K562 (cell line): ENCODE measurements around the gene PPP2R2D. TPM values are rescaled to one million over a fixed set of nuclear protein-coding genes. Genes with fewer than 3 reads are reported as not detected.

Experiments
- ARID1B ChIP-seq: fragments of 450-650 bp; IDR thresholded peaks from 2 replicates; pipeline ENCODE4 v1.6.1; 2016; ENCODE audit warnings: antibody characterized with exemption, mild to moderate bottlenecking, inconsistent platforms
- E2F6 ChIP-seq, 2 experiments: IDR thresholded peaks; 2 replicates each; pipeline ENCODE4 v1.6.1; 2011; ENCODE audit warnings: borderline replicate concordance in 1 of 2, control low read depth in 1 of 2, low read depth in 1 of 2, low read length in 1 of 2, mild to moderate bottlenecking in 1 of 2, mixed read lengths in 1 of 2, moderate library complexity in 1 of 2; ENCODE audit not compliant: insufficient read depth in 1 of 2, insufficient read length in 1 of 2, poor library complexity in 1 of 2, severe bottlenecking in 1 of 2; ENCODE audit errors: extremely low read depth in 1 of 2
- EGR1 ChIP-seq: fragments of 450-650 bp; conservative IDR thresholded peaks from 2 replicates; pipeline ENCODE4 v1.6.1; 2017; ENCODE audit warnings: mild to moderate bottlenecking
- HMGN3 ChIP-seq: IDR thresholded peaks from 2 replicates; pipeline ENCODE4 v1.6.1; 2011; ENCODE audit warnings: borderline replicate concordance, low read depth, mild to moderate bottlenecking, mixed read lengths, low read length; ENCODE audit not compliant: insufficient read length; ENCODE audit errors: extremely low read depth
- RBM39 ChIP-seq: fragments of 200-400 bp; formaldehyde crosslinking; optimal IDR thresholded peaks from 2 replicates; pipeline ENCODE3; 2018; ENCODE audit warnings: low read depth, low read length
- ZBTB7A ChIP-seq: IDR thresholded peaks from 2 replicates; pipeline ENCODE4 v1.6.1; 2011; ENCODE audit warnings: low read depth, mild to moderate bottlenecking, low read length, moderate library complexity, borderline replicate concordance; ENCODE audit not compliant: control insufficient read depth
- ZFP36 ChIP-seq: fragments of 150-350 bp; IDR thresholded peaks from 2 replicates; pipeline ENCODE4 v1.6.1; 2018; ENCODE audit warnings: low read length, low read depth; ENCODE audit not compliant: partially characterized antibody
- polyA plus RNA-seq, 8 experiments: library from polyadenylated mRNA; depleted of rRNA in 4 of 8; stranded (reverse) in 5 of 8; unstranded in 3 of 8; fragments of >200 nt; fragmentation: Nextera tagmentation in 2 of 8; fragmentation: Illumina TruSeq in 1 of 8; extraction: Ambion mirVana in 2 of 8; extraction: Trizol in 1 of 8; gene quantifications; 2 replicates each; pipeline versions ENCODE4 v1.2.1 to v1.2.3, GENCODE V29; 2011 to 2014; ENCODE audit warnings: inconsistent platforms in 1 of 8, missing spikeins in 1 of 8
- total RNA-seq, 7 experiments: library from RNA; depleted of rRNA in 6 of 7; stranded (reverse); fragments of >200 nt in 6 of 7; fragmentation: Illumina TruSeq in 2 of 7; extraction: Trizol in 2 of 7; gene quantifications; 2 replicates each; pipeline versions ENCODE4 v1.2.1 to v1.2.3, GENCODE V29; 2011 to 2021; ENCODE audit warnings: low replicate concordance in 1 of 7

The PPP2R2D gene
- total and polyA plus RNA-seq, 9 of the 15 experiments (the other 6 are each of a cell fraction or from before 2014, with no cell fraction given) = 1.9 to 37.0 (median 26.8) TPM

- TF ChIP-seq E2F6 (IDR thresholded peaks at IDR 0.05; ENCODE audit: borderline replicate concordance in 1 of 2, extremely low read depth in 1 of 2, insufficient read depth in 1 of 2, insufficient read length in 1 of 2, low read depth in 1 of 2, low read length in 1 of 2, poor library complexity in 1 of 2, severe bottlenecking in 1 of 2) (peak in 1 of 2 experiments; percentile 19), ZBTB7A (peak; percentile 43; the same call in 1 of the 2 replicates), ZFP36 (peak; percentile 48), RBM39 (no peak), ARID1B (peak; percentile 31), EGR1 (peak; percentile 39), HMGN3 (no peak)
Observed at GRCh38 chr10:131891196-131891928, 9.4 kb upstream of the PPP2R2D start (continued).
